ENCODE results near the gene EGFLAM. TPM values are rescaled to one million over a fixed set of nuclear protein-coding genes. Genes with fewer than 3 reads are reported as not detected.

Gene EGFLAM
- total and polyA plus RNA-seq, 11 donors = 4.7 to 19.4 (median 8.0) TPM

DNA sequence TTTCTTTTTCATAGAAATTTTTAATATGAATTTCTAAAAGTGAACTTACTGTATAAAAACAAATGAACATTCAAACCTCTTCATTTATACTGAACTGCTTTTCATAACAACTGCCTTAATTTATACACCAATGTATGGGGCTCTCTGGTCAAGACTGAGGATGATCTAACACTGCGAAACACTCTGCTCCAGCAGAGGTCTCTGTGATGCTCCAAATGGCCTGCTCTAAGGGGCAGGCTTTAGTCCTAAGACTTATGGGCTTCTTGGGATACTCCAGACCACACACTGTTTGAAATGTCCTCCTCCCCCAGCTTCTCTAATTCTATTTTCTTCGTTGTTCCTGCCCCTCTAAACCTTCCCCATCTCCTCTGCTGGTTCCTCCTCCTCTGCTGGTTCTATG is 239.6 kb downstream of the EGFLAM start:
- TF ChIP-seq, protein P1, sequence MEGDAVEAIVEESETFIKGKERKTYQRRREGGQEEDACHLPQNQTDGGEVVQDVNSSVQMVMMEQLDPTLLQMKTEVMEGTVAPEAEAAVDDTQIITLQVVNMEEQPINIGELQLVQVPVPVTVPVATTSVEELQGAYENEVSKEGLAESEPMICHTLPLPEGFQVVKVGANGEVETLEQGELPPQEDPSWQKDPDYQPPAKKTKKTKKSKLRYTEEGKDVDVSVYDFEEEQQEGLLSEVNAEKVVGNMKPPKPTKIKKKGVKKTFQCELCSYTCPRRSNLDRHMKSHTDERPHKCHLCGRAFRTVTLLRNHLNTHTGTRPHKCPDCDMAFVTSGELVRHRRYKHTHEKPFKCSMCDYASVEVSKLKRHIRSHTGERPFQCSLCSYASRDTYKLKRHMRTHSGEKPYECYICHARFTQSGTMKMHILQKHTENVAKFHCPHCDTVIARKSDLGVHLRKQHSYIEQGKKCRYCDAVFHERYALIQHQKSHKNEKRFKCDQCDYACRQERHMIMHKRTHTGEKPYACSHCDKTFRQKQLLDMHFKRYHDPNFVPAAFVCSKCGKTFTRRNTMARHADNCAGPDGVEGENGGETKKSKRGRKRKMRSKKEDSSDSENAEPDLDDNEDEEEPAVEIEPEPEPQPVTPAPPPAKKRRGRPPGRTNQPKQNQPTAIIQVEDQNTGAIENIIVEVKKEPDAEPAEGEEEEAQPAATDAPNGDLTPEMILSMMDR (IDR thresholded peaks at IDR 0.05) = peak in 8 of 12 donors; percentile 8 to 46 (median 21)
- no peak for TF ChIP-seq POLR2A (IDR thresholded peaks at IDR 0.05)

DNA sequence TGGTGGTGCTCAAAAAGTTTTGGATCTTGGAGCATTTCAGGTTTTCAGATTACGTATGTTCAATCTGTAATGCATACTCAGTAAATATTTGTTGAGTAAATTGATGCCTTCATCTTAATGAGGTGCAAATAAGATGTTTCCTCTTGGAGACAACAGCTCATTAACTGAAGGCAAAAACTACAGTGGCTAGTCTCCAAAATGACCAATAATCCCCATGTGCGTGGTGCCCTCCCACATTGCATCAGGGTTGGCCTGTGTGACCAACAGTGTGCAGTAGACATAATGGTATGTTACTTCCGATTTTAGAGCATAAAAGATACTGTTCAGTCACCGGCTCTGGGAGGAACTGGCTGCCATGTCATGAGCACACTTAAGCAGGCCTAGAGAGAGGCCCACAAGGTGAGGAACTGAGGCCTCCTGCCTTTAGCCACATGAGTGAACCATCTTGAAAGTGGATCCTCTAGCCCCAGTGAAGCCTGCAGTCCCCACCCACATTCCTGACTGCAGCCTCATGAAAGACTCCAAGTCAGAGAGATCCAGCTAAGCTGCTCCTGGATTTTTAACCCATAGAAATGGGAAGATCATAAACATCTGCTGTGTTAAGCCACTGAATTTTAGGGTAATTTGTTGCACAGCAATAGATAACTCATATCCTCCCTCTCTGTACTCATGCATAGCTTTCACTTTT is 242.4 kb downstream of the EGFLAM start:
- DNase-seq (no peak), ATAC-seq (no peak)
- no peak overlapping the region for H3K27ac ChIP-seq
- H3K36me3 ChIP-seq = peaks cover 0 to 96% (median 58%) of the 10 kb centered on the region in 9 donors
- TF ChIP-seq POLR2A (IDR thresholded peaks at IDR 0.05) = no peak
- TF ChIP-seq, protein P1 (IDR thresholded peaks at IDR 0.05) = no peak
- WGBS, 4 donors = 88 to 94% (median 90%) methylated on average over 4 of the region's 4 CpGs
- no peak overlapping the region for H3K4me3 ChIP-seq
- no peaks in the 10 kb centered on the region for H3K9me3 ChIP-seq
- intact Hi-C loops (cut with DNase I) = loop anchor here in 1 of 10 donors (5.0 kb wide), 1 partner anchor 167 kb away; no protein-coding TSS in a partner anchor
- no peaks in the 10 kb centered on the region for H3K27me3 ChIP-seq
- H3K4me1 ChIP-seq = peaks cover 0 to 3% (median 0%) of the 10 kb centered on the region in 12 donors

More for the DNA sequence above, 239.6 kb downstream of the EGFLAM start:
- intact Hi-C loops (cut with DNase I) = loop anchor here in 2 of 10 donors (5.0 kb wide), 1 partner anchor 169 kb away; no protein-coding TSS in a partner anchor
- ATAC-seq (peak in 3 of 4 donors; percentile 36 to 66 (median 44)), DNase-seq (no peak)
- peaks cover 0 to 3% (median 0%) of the 10 kb centered on the region in 12 donors for H3K4me1 ChIP-seq
- no peak overlapping the region for H3K27ac ChIP-seq
- no peaks in the 10 kb centered on the region for H3K9me3 ChIP-seq
- WGBS, 4 donors = 80 to 93% (median 84%) methylated on average over 2 of the region's 2 CpGs
- H3K4me3 ChIP-seq = no peak overlapping the region
- peaks cover 0 to 96% (median 79%) of the 10 kb centered on the region in 9 donors for H3K36me3 ChIP-seq
- H3K27me3 ChIP-seq = no peaks in the 10 kb centered on the region

DNA sequence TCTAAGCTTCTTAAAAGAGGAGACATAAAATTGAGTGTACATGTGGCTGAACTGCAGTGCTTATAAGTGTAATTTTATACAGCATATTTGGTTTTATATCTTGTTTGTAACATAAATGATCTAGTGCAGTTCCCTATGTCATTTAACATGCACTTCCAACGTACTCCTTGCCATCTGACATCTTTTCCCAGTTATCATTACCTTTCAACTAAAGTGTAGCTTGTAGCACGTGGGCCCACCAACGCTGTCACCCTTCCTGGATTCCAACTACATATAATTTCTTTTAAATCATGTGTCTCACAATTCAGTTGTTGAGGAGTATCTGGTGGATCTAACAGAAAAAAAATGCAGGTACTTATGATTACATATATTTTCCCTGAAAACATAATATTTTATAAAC is 247.9 kb downstream of the EGFLAM start:
- TF ChIP-seq POLR2A (IDR thresholded peaks at IDR 0.05) = no peak
- TF ChIP-seq, protein P1 (IDR thresholded peaks at IDR 0.05) = no peak
- intact Hi-C loops (cut with DNase I) = no loop called here
- H3K4me1 ChIP-seq = no peaks in the 10 kb centered on the region
- peaks cover 0 to 92% (median 27%) of the 10 kb centered on the region in 9 donors for H3K36me3 ChIP-seq
- H3K9me3 ChIP-seq = no peaks in the 10 kb centered on the region
- 89 to 93% (median 92%) methylated on average over 3 of the region's 3 CpGs for WGBS, 4 donors
- no peak overlapping the region for H3K4me3 ChIP-seq
- ATAC-seq = no peak
- DNase-seq = no peak
- no peak overlapping the region for H3K27ac ChIP-seq
- H3K27me3 ChIP-seq = no peaks in the 10 kb centered on the region

DNA sequence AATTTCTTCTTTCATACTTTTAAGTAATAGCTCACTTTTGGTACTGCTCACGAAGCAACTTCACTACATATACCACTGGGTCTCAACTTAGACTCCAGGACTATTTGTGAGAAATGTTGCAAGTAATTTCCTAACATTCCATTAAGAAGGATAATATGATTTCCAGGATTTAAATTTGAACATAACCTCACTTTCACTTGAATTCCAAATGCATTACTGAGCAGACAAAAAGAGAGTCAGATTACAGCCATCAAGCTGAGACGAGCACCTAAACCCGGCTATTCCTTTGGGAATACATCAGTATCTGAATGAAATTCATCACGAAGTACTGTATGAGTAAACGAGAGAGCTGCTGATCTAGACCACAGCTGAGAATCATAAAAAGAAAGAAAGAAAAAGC is 250.8 kb downstream of the EGFLAM start:
- TF ChIP-seq, protein P1 (IDR thresholded peaks at IDR 0.05) = no peak
- TF ChIP-seq POLR2A (IDR thresholded peaks at IDR 0.05) = no peak
- ATAC-seq (no peak), DNase-seq (no peak)
- no peaks in the 10 kb centered on the region for H3K9me3 ChIP-seq
- intact Hi-C loops (cut with DNase I) = no loop called here
- peaks cover 0 to 87% (median 27%) of the 10 kb centered on the region in 9 donors for H3K36me3 ChIP-seq
- no peak overlapping the region for H3K27ac ChIP-seq
- no peak overlapping the region for H3K4me3 ChIP-seq
- no peaks in the 10 kb centered on the region for H3K27me3 ChIP-seq
- WGBS, 4 donors = 71 to 78% (median 73%) methylated on average over 5 of the region's 5 CpGs
- H3K4me1 ChIP-seq = no peaks in the 10 kb centered on the region

All from heart left ventricle (tissue), 16 donors.